Stomach (tissue), 4 donors: Measurements from ENCODE around the gene CELF1.

Experiments
- CTCF ChIP-seq, 7 experiments: fragments of 450-650 bp in 4 of 7; fragments of 200-600 bp in 3 of 7; sonication (generic) in 3 of 7; IDR thresholded peaks; one replicate each; pipeline ENCODE4 v1.5.1; 2016 to 2019; ENCODE audit warnings: antibody characterized with exemption in 7 of 7, control low read depth in 2 of 7, mild to moderate bottlenecking in 1 of 7
- EP300 ChIP-seq: sonication (generic); formaldehyde crosslinking; IDR thresholded peaks from one replicate; pipeline ENCODE4 v1.6.1; 2017; ENCODE audit warnings: antibody characterized with exemption
- POLR2A ChIP-seq, 4 donors: fragments of 450-650 bp; IDR thresholded peaks; one replicate each; pipeline ENCODE4 v1.6.1; 2016; ENCODE audit warnings: antibody characterized with exemption in 4 of 4, control low read depth in 2 of 4, mild to moderate bottlenecking in 1 of 4, moderate library complexity in 1 of 4

GRCh38 chr11:47539681-47540039, 13.3 kb downstream of the CELF1 start:
- TF ChIP-seq POLR2A (IDR thresholded peaks at IDR 0.05) (no peak), CTCF (IDR thresholded peaks at IDR 0.05) (no peak), EP300 (no peak)
